Stimulated activated CD8-positive, alpha-beta memory T cell treated with anti-CD3 and anti-CD28 coated beads, Interleukin-12 subunit alpha, Interleukin-12 subunit beta, amount 100 ng/mL, for 24 hours (primary cell): ENCODE data around the gene CD300LB.
"Not testable (repeated sequence)": the region's sequence is repeated elsewhere in the genome, so short reads cannot be mapped to it uniquely, and the experiment has no call there.

ENCODE experiments used
- DNase-seq: peaks from one replicate; pipeline ENCODE4 v3.0.0-alpha.2; 2020; ENCODE audit errors: extremely low read depth

The CD300LB gene

DNA sequence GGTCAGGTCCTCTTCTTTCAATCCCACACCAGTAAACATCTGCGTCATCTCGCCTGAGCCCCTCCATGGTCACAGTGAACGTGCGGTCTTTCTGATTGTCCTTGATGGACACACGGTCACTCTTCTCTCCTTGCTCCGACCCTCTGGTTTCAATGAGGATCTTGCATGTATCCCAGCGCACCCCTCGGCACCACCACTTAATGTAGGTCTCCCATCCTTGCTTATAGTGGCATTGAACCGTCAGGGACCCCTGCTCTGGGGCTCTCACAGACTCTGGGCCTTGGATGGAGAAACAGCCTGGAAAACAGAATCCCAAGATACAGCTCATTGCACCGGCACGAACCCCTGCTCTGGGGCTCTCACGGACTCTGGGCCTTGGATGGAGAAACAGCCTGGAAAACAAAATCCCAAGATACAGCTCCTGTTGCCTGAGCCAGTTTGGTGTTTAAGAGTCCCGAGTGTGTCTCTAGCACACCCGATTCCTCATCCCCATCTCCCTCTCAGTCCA, 5.4 kb downstream of the CD300LB start:
- DNase-seq: no peak

DNA sequence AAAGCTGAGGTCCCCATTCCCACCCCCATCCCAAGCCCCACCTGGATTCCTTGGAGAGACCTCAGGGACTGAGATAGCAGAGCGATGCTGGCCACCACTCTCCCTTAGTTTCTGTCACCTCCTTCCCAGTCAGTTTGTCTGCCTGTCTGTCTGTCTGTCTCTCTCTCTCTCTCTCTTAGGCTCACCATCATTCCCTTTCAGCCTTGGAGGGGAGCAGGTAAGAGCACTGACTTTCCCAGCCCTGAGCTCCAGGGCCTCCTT, 5.9 kb downstream of the CD300LB start:
- DNase-seq: no peak

- DNase-seq: no peak
Measured at GRCh38 chr17:74524653-74525464, 6.4 kb downstream of the CD300LB start.

- DNase-seq: no peak
Measured at GRCh38 chr17:74523308-74523707, 8.0 kb downstream of the CD300LB start.

DNA sequence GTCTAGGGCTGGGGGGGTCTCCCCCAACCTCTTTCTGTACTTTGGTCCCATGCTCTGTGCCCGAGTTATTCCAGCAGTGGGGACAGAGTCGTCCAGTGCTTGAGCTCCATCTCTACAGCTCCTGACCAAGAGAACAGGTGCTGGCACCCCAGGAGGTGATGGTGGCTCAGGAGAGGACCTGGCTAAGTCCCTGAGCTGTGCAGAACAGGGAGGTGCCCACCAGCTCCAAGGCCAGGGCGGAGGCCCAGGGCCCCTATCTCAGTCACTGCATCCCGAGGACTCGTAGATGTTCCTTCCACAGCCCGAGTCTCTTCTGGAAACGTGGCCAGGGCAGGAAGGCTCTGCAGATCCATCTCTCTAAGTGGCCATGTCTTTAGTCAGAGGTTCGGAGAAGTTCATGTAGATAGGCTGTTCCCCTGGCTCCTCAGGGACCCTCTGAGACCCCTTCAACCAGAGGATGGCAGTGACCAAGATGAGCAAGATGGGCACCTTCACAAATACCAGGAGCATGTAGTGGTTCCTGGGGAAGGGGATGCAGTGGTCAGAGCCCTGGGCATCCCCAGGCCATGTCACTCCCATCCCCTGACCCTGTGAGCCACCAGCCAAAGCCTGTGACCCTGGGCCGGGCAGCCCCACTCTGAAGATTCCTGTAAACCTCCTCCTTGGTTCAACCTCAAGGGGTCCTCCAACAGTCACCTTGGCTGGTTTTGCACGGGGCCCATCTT, 8.7 kb downstream of the CD300LB start:
- no peak for DNase-seq

- DNase-seq: no peak
Measured at GRCh38 chr17:74521701-74522201, 9.5 kb downstream of the CD300LB start.

DNA sequence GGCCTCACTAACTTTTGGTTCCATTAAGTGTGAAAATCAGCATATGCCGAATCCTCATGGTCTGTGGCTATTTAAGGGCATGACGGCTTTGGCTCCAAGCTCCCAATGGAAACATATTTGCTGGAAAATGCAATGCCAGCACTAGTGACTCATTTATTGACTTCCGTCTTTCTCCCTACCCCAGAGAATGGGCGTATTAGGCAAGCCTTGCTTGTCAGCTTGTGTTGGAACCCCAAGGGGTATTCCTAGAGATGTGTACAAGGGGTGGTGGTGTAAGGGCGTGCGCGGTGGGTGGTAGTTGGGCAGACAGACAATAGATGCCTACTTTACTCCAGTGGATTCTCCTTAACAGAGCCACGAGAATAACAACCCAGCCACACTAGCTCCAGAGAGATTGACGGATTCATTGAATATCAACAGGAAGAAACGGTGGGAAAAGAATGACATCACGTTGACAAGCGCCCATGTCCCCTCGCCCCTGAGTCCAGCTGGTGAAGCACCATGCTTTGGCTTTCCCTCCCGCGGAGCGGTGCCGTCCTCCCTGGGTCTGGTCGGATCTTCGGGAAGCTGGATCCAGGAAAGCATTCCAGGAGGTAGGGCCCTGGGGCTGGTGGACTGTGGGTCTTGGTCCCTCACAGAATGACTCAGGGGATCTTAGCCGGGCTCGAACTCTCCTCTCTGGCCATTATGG, 10.3 kb downstream of the CD300LB start:
- no peak for DNase-seq

- no peak for DNase-seq
Measured at GRCh38 chr17:74520016-74520434, 11.2 kb downstream of the CD300LB start.

DNA sequence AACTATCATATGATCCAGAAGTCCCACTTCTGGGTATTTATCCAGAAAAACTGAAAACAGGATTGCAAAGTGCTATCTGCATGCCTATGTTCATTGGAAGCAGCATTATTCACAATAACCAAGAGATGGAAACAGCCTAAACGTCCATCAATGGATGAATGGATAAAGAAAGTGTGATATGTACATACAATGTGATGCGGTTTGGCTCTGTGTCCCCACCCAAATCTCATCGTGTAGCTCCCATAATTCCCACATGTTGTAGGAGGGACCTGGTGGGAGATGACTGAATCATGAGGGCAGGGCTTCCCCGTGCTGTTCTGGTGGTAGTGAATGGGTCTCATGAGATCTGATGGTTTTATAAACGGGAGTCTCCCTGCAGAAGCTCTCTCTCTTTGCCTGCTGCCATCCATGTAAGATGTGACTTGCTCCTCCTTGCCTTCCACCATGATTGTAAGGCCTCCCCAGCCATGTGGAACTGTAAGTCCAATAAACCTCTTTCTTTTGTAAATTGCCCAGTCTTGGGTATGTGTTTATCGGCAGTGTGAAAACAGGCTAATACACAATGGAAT, 12.8 kb downstream of the CD300LB start:
- DNase-seq: not testable (repeated sequence)

GRCh38 chr17:74516561-74517328, 14.5 kb downstream of the CD300LB start:
- DNase-seq: no peak

DNA sequence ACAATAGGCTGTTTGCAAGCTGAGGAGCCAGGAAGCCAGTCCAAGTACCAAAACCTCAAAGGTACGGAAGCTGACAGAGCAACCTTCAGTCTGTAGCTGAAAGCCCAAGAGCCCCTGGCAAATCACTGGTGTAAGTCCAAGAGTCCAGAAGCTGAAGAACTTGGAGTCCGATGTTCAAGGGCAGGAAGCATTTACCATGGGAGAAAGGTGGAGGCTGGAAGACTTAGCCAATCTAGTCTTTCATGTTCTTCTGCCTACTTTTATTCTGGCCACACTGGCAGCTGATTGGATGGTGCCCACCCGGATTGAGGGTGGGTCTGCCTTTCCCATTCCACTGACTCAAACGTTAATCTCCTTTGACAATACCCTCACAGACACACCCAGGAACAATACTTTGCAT, 15.3 kb downstream of the CD300LB start:
- DNase-seq: no peak

- no peak for DNase-seq
Measured at GRCh38 chr17:74514632-74515334, 16.5 kb downstream of the CD300LB start.

- DNase-seq: no peak
Measured at GRCh38 chr17:74513987-74514631, 17.2 kb downstream of the CD300LB start.

DNA sequence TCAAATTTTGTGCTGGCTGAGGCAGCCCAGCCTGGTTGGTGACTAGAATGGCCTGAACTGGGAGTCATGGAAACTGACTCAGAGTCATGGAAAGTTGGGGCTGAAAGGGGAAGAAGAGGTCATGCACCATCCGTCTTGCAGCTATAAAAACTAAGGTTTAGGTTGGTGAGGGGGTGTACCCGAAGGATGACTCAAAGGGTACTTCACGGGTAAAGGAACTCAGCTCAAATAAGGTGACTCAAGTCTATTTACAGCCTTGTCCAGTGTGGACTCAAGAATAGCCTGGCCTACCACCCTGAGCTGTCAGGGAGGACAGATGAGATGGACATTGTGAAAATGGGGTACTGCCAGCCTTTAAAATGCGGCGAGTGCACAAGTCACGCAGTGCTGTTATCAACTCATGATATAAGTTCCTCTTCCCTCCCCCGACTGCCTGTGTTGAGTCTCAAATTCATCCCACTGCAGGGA, 18.6 kb downstream of the CD300LB start:
- DNase-seq: no peak

DNA sequence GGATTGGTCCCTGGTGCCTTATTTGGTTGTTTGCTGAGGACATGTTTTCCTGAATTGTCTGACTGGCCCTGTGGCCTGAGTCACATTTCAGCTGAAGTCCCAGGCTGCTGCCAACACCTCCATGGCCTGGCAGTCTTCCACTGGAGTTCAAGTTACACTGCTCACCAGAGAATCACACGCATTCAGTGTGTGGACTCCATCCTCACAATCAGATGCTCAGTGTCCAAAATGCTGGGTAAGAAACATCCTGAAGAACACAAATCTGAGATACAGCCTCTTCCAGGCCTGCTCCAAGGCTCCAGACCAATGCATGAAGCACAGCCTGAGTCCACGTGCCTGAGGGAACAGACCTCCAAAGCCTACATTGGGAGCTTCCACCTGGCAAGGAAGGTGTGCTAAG, 19.2 kb downstream of the CD300LB start:
- DNase-seq: no peak

- DNase-seq: no peak
Measured at GRCh38 chr17:74508156-74508555, 23.1 kb downstream of the CD300LB start.

GRCh38 chr17:74503949-74504348, 27.3 kb downstream of the CD300LB start:
- not testable (repeated sequence) for DNase-seq

GRCh38 chr17:74502861-74503260, 28.4 kb downstream of the CD300LB start:
- DNase-seq: no peak

GRCh38 chr17:74499992-74500391, 31.3 kb downstream of the CD300LB start:
- DNase-seq: no peak

DNA sequence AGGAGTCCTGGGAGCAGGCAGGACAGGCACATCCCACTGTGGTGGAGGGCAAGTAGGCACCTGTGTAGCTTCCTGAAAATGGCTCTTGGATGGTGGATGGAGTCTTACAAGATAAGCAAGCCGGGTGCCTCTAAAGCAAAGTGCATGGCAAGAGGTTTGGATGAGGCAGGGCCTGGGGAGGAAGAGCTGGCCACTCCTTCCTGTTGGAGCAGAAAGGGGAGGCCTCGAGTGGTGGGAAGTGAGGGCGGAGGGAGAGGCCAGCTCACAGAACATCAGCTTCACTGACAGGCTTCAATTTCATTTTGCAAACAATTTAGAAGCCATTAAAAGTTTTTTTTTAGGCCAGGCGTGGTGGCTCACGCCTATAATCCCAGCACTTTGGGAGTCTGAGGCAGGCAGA, 33.8 kb downstream of the CD300LB start:
- DNase-seq: no peak
